Kidney (tissue), 2 donors: ENCODE measurements around the gene TAAR5. TPM values are rescaled to one million over a fixed set of nuclear protein-coding genes. Genes with fewer than 3 reads are reported as not detected.

Experiments
- polyA plus RNA-seq: library from polyadenylated mRNA; stranded (reverse); fragments of 350-450 nt; fragmentation: Illumina TruSeq; extraction: RNeasy Lipid Tissue Mini Kit (QIAGEN cat#74804); gene quantifications from one replicate; pipeline ENCODE4 v1.2.3, GENCODE V29; 2014; ENCODE audit warnings: low read depth, low replicate concordance; ENCODE audit not compliant: insufficient read depth
- total RNA-seq: library from RNA; stranded (reverse); fragmentation: NEBNext Ultra II Directional; extraction: Animal tissue kit (Norgen Biotek cat#: 25700); gene quantifications from one replicate; pipeline ENCODE4 v1.2.1, GENCODE V29; 2021
- donor health status: DM: yes; HTN: yes; CAD: no.

The TAAR5 gene
- total and polyA plus RNA-seq, 2 donors from 2014 or later: not detected

Other genes starting within 250 kb of the TAAR5 start
- 35.9 TPM for gene MOXD1, start 188.3 kb downstream of the TAAR5 start, total RNA-seq
- gene MOXD1, start 188.3 kb downstream of the TAAR5 start, polyA plus RNA-seq: 11.6 TPM
- gene STX7, start 76.6 kb downstream of the TAAR5 start, total RNA-seq: 77.9 TPM
- 27.4 TPM for gene STX7, start 76.6 kb downstream of the TAAR5 start, polyA plus RNA-seq
- gene TAAR9, start 51.5 kb downstream of the TAAR5 start, total RNA-seq: not detected
- not detected for gene TAAR9, start 51.5 kb downstream of the TAAR5 start, polyA plus RNA-seq
- not detected for gene TAAR8, start 37.1 kb downstream of the TAAR5 start, total RNA-seq
- not detected for gene TAAR8, start 37.1 kb downstream of the TAAR5 start, polyA plus RNA-seq
- not detected for gene TAAR6, start 19.4 kb downstream of the TAAR5 start, total RNA-seq
- not detected for gene TAAR6, start 19.4 kb downstream of the TAAR5 start, polyA plus RNA-seq
- not detected for gene TAAR2, start 34.5 kb upstream of the TAAR5 start, total RNA-seq
- not detected for gene TAAR2, start 34.5 kb upstream of the TAAR5 start, polyA plus RNA-seq
- gene TAAR1, start 69.4 kb upstream of the TAAR5 start, total RNA-seq: not detected
- gene TAAR1, start 69.4 kb upstream of the TAAR5 start, polyA plus RNA-seq: not detected
- gene VNN1, start 124.3 kb upstream of the TAAR5 start, total RNA-seq: 7.5 TPM
- gene VNN1, start 124.3 kb upstream of the TAAR5 start, polyA plus RNA-seq: 13.8 TPM
- gene VNN2, start 168.2 kb upstream of the TAAR5 start, total RNA-seq: 6.7 TPM
- 1.7 TPM for gene VNN2, start 168.2 kb upstream of the TAAR5 start, polyA plus RNA-seq
- gene SLC18B1, start 208.9 kb upstream of the TAAR5 start, total RNA-seq: 17.2 TPM
- 16.9 TPM for gene SLC18B1, start 208.9 kb upstream of the TAAR5 start, polyA plus RNA-seq
- 919 TPM for gene RPS12, start 224.8 kb upstream of the TAAR5 start, total RNA-seq
- 1,813 TPM for gene RPS12, start 224.8 kb upstream of the TAAR5 start, polyA plus RNA-seq